ENCODE data around the gene DENND6B.

DNA sequence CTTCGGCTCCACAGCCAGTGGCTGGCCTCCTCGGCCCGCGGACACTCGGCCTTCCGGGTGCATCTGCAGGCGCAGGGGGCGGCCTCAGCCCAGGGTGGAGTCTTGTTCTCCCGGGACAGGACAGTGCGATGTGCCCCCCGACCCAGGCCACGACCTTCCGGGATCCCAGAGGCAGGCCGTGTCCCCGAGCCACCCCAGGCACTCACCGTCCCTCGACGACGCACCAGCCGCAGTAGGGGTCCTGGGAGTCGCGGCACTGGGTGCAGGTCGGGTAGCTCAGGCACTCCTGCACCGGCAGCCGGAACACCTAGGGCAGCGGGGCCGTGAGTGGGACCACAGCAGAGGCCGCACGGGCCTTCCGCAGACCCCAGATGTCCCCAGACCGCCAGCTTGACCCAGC, 39.1 kb downstream of the DENND6B start:
- TF ChIP-seq, protein P1, sequence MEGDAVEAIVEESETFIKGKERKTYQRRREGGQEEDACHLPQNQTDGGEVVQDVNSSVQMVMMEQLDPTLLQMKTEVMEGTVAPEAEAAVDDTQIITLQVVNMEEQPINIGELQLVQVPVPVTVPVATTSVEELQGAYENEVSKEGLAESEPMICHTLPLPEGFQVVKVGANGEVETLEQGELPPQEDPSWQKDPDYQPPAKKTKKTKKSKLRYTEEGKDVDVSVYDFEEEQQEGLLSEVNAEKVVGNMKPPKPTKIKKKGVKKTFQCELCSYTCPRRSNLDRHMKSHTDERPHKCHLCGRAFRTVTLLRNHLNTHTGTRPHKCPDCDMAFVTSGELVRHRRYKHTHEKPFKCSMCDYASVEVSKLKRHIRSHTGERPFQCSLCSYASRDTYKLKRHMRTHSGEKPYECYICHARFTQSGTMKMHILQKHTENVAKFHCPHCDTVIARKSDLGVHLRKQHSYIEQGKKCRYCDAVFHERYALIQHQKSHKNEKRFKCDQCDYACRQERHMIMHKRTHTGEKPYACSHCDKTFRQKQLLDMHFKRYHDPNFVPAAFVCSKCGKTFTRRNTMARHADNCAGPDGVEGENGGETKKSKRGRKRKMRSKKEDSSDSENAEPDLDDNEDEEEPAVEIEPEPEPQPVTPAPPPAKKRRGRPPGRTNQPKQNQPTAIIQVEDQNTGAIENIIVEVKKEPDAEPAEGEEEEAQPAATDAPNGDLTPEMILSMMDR (IDR thresholded peaks at IDR 0.05) = no peak
- no peak for TF ChIP-seq POLR2AphosphoS5 (IDR thresholded peaks at IDR 0.05; ENCODE audit: insufficient read depth in 1 of 2, low read depth in 1 of 2)

Data from vagina (tissue), 2 donors.